HepG2 (cell line): ENCODE results near the gene STRN3. TPM values are rescaled to one million over a fixed set of nuclear protein-coding genes. Genes with fewer than 3 reads are reported as not detected.

Experiments used
- AHDC1 ChIP-seq: sonication (generic); formaldehyde crosslinking; IDR thresholded peaks from 2 replicates; pipeline ENCODE4 v1.5.1; 2020; ENCODE audit warnings: mild to moderate bottlenecking, missing genetic modification reagents, borderline replicate concordance
- ARID2 ChIP-seq: sonication (generic); formaldehyde crosslinking; IDR thresholded peaks from 2 replicates; pipeline ENCODE4 v1.8.1; 2022; ENCODE audit warnings: mild to moderate bottlenecking, missing genetic modification reagents, borderline replicate concordance
- ATRX ChIP-seq: sonication (generic); formaldehyde crosslinking; IDR thresholded peaks from 2 replicates; pipeline ENCODE4 v1.4.0; 2020; ENCODE audit warnings: missing genetic modification reagents, borderline replicate concordance
- BCLAF1 ChIP-seq: fragments of 450-650 bp; IDR thresholded peaks from 2 replicates; pipeline ENCODE4 v1.6.1; 2017; ENCODE audit warnings: mild to moderate bottlenecking
- CSRNP2 ChIP-seq: sonication (generic); formaldehyde crosslinking; conservative IDR thresholded peaks from 2 replicates; pipeline ENCODE4 v1.8.0; 2022; ENCODE audit warnings: low read depth, missing genetic modification reagents
- GTF3A ChIP-seq: sonication (generic); formaldehyde crosslinking; conservative IDR thresholded peaks from 2 replicates; pipeline ENCODE4 v1.4.0; 2020; ENCODE audit warnings: mild to moderate bottlenecking, missing genetic modification reagents
- HNF1B ChIP-seq: sonication (generic); formaldehyde crosslinking; IDR thresholded peaks from 2 replicates; pipeline ENCODE4 v1.5.1; 2020; ENCODE audit warnings: mild to moderate bottlenecking, moderate library complexity, missing genetic modification reagents
- IRX3 ChIP-seq: sonication (generic); formaldehyde crosslinking; IDR thresholded peaks from 2 replicates; pipeline ENCODE4 v1.8.1; 2023; ENCODE audit warnings: mild to moderate bottlenecking, low read depth, missing genetic modification reagents, borderline replicate concordance
- MXI1 ChIP-seq: IDR thresholded peaks from 3 replicates; pipeline ENCODE4 v1.6.1; 2012; ENCODE audit warnings: low read depth, low read length, inconsistent platforms, borderline replicate concordance
- NR1H2 ChIP-seq: sonication (generic); formaldehyde crosslinking; IDR thresholded peaks from 2 replicates; pipeline ENCODE4 v1.8.1; 2022; ENCODE audit warnings: low read depth, missing genetic modification reagents, borderline replicate concordance
- RARG ChIP-seq: sonication (generic); formaldehyde crosslinking; IDR thresholded peaks from 2 replicates; pipeline ENCODE4 v1.4.0; 2020; ENCODE audit warnings: low read depth, mild to moderate bottlenecking, missing genetic modification reagents
- SIX1 ChIP-seq: sonication (generic); formaldehyde crosslinking; IDR thresholded peaks from 2 replicates; pipeline ENCODE4 v1.4.0; 2020; ENCODE audit warnings: missing genetic modification reagents, borderline replicate concordance
- SMARCC2 ChIP-seq: fragments of 450-650 bp; IDR thresholded peaks from 2 replicates; pipeline ENCODE4 v1.6.1; 2017; ENCODE audit warnings: antibody characterized with exemption, mild to moderate bottlenecking
- TAF1 ChIP-seq: sonication (generic); formaldehyde crosslinking; IDR thresholded peaks from 2 replicates; pipeline ENCODE4 v1.4.0; 2020; ENCODE audit warnings: missing genetic modification reagents
- ZNF33A ChIP-seq: sonication (generic); formaldehyde crosslinking; IDR thresholded peaks from 2 replicates; pipeline ENCODE4 v1.5.1; 2020; ENCODE audit warnings: missing genetic modification reagents, mild to moderate bottlenecking, moderate library complexity, borderline replicate concordance
- ZNF550 ChIP-seq: sonication (generic); formaldehyde crosslinking; IDR thresholded peaks from 2 replicates; pipeline ENCODE4 v1.4.0; 2020; ENCODE audit warnings: mild to moderate bottlenecking, missing genetic modification reagents, borderline replicate concordance
- polyA plus RNA-seq, 8 experiments: library from polyadenylated mRNA; depleted of rRNA in 3 of 8; stranded (reverse) in 7 of 8; unstranded in 1 of 8; fragments of >200 nt; fragmentation: Illumina TruSeq in 4 of 8; extraction: Trizol in 4 of 8; gene quantifications; 2 replicates each; pipeline versions ENCODE4 v1.2.1 to v1.2.3, GENCODE V29; 2011 to 2016; ENCODE audit warnings: low read depth in 4 of 8, missing spikeins in 1 of 8, mixed read lengths in 1 of 8; ENCODE audit not compliant: insufficient read depth in 1 of 8
- total RNA-seq, 5 experiments: library from RNA; depleted of rRNA; stranded (reverse); fragments of >200 nt; fragmentation: Illumina TruSeq; extraction: Trizol; gene quantifications; 2 replicates each; pipeline ENCODE4 v1.2.3, GENCODE V29; 2016; ENCODE audit warnings: low read depth in 1 of 5

STRN3 gene
- total and polyA plus RNA-seq, 2 of the 13 experiments (the other 11 are each of a cell fraction or from before 2014, with no cell fraction given), result 49.4 to 123 TPM

- TF ChIP-seq ATRX (CRISPR knock-in tag), result no peak
- TF ChIP-seq CSRNP2 (CRISPR knock-in tag), result peak; percentile 81; the same call in 1 of the 2 replicates
- TF ChIP-seq MXI1, result peak; percentile 57; the same call in 1 of the 3 replicates
- TF ChIP-seq TAF1 (CRISPR knock-in tag), result peak; percentile 82
- TF ChIP-seq HNF1B (CRISPR knock-in tag), result peak; percentile 87
- TF ChIP-seq ARID2 (CRISPR knock-in tag), result peak; percentile 100
- TF ChIP-seq BCLAF1, result no peak
- no peak for TF ChIP-seq SIX1 (CRISPR knock-in tag)
- no peak for TF ChIP-seq AHDC1
- TF ChIP-seq ZNF550 (CRISPR knock-in tag), result peak; percentile 78
- no peak for TF ChIP-seq ZNF33A (CRISPR knock-in tag)
- TF ChIP-seq IRX3, result peak; percentile 99
- TF ChIP-seq RARG, result no peak
- no peak for TF ChIP-seq GTF3A (CRISPR knock-in tag)
- TF ChIP-seq NR1H2 (CRISPR knock-in tag), result peak; percentile 79
- no peak for TF ChIP-seq SMARCC2
Measured at GRCh38 chr14:30874120-30874998, 151.8 kb downstream of the STRN3 start, which contains the start of gene COCH (continued).
